Panc1 (cell line): ENCODE results near the gene AHRR.

Experiments
- CTCF ChIP-seq: fragments of 450-650 bp; IDR thresholded peaks from 2 replicates; pipeline ENCODE4 v1.5.1; 2017; ENCODE audit warnings: mild to moderate bottlenecking
- REST ChIP-seq, 2 experiments: IDR thresholded peaks; 2 replicates each; pipeline ENCODE4 v1.6.1; 2011 to 2012; ENCODE audit warnings: low read depth in 2 of 2, control low read depth in 1 of 2, low read length in 1 of 2, mild to moderate bottlenecking in 1 of 2, moderate library complexity in 1 of 2; ENCODE audit not compliant: insufficient read depth in 1 of 2

GRCh38 chr5:359301-359897 lies 37.9 kb downstream of the AHRR start:
- TF ChIP-seq CTCF = no peak
- TF ChIP-seq REST (IDR thresholded peaks at IDR 0.05; ENCODE audit: insufficient read depth in 1 of 2, low read depth in 2 of 2, low read length in 1 of 2) = no peak
